Spleen (tissue), 11 donors: ENCODE data around the gene MYO16. TPM values are rescaled to one million over a fixed set of nuclear protein-coding genes. Genes with fewer than 3 reads are reported as not detected.

Source experiments
- DNase-seq: peaks from one replicate; pipeline ENCODE4 v3.0.0-alpha.2; 2020
- H3K27ac ChIP-seq, 8 donors: fragments of 200-600 bp; sonication (generic) in 7 of 8; 1 replicate in 4 of 8; 2 replicates in 4 of 8; pipeline versions ENCODE4 v1.5.0 to v1.8.0; 2016 to 2021; ENCODE audit warnings: inconsistent platforms in 4 of 8, mild to moderate bottlenecking in 4 of 8, moderate library complexity in 1 of 8
- H3K27me3 ChIP-seq, 7 donors: fragments of 200-600 bp; sonication (generic) in 6 of 7; replicated peaks in 1 of 7; 1 replicate in 4 of 7; 2 replicates in 3 of 7; pipeline versions ENCODE4 v1.5.0 to v1.8.0; 2016 to 2021; ENCODE audit warnings: inconsistent platforms in 3 of 7, mild to moderate bottlenecking in 1 of 7
- H3K36me3 ChIP-seq, 6 donors: fragments of 200-600 bp; sonication (generic) in 5 of 6; 1 replicate in 4 of 6; 2 replicates in 2 of 6; pipeline versions ENCODE4 v1.5.0 to v1.8.0; 2016 to 2021; ENCODE audit warnings: inconsistent platforms in 2 of 6
- H3K4me1 ChIP-seq, 6 donors: fragments of 200-600 bp; sonication (generic) in 5 of 6; 1 replicate in 3 of 6; 2 replicates in 3 of 6; pipeline versions ENCODE4 v1.5.0 to v1.8.0; 2016 to 2021; ENCODE audit warnings: inconsistent platforms in 3 of 6
- H3K4me3 ChIP-seq, 8 donors: fragments of 200-600 bp; sonication (generic) in 7 of 8; 1 replicate in 4 of 8; 2 replicates in 4 of 8; pipeline versions ENCODE4 v1.5.0 to v1.8.0; 2016 to 2021; ENCODE audit warnings: inconsistent platforms in 4 of 8, mild to moderate bottlenecking in 4 of 8, moderate library complexity in 2 of 8
- H3K9me3 ChIP-seq, 8 donors: fragments of 200-600 bp; sonication (generic) in 7 of 8; 1 replicate in 4 of 8; 2 replicates in 4 of 8; pipeline versions ENCODE4 v1.5.0 to v1.8.0; 2016 to 2021; ENCODE audit warnings: inconsistent platforms in 4 of 8
- POLR2A ChIP-seq, 3 donors: fragments of 450-650 bp; IDR thresholded peaks; one replicate each; pipeline ENCODE4 v1.5.1; 2017; ENCODE audit warnings: antibody characterized with exemption in 3 of 3, mild to moderate bottlenecking in 1 of 3
- POLR2AphosphoS5 ChIP-seq, 3 donors: sonication (generic); formaldehyde crosslinking; IDR thresholded peaks; one replicate each; pipeline ENCODE4 v1.5.1; 2017; ENCODE audit warnings: antibody characterized with exemption in 3 of 3
- WGBS, 5 donors: extraction: QIAGEN DNeasy Blood & Tissue Kit in 3 of 5; methylation state at CpG; one replicate each; pipeline versions ENCODE4 v1.1.5 to v1.1.7; 2013 to 2018; 5-methylcytosine and 5-hydroxymethylcytosine counted together
- intact Hi-C: fragments of 100-400 bp; cut with DNase I; formaldehyde crosslinking; loops from one replicate; pipeline ENCODE4 v1.15.0; 2023; ENCODE audit warnings: low total_unique reads
- polyA plus RNA-seq, 3 donors: library from polyadenylated mRNA; stranded (reverse); fragments of 200-250 nt; gene quantifications; one replicate each; pipeline ENCODE4 v1.2.1, GENCODE V29; 2013
- total RNA-seq, 7 donors: library from RNA; depleted of rRNA in 3 of 7; stranded (reverse); fragments of >200 nt in 3 of 7; fragmentation: NEBNext Ultra II Directional in 4 of 7; extraction: Animal tissue kit (Norgen Biotek cat#: 25700) in 4 of 7; gene quantifications; one replicate each; pipeline versions ENCODE4 v1.1.0 to v1.2.1, GENCODE V29; 2016 to 2021
- TF ChIP-seq, protein P1 (sequence below), 11 experiments: fragments of 200-600 bp in 7 of 11; fragments of 450-650 bp in 4 of 11; sonication (generic) in 4 of 11; IDR thresholded peaks in 8 of 11; conservative IDR thresholded peaks in 3 of 11; 1 replicate in 7 of 11; 2 replicates in 4 of 11; pipeline versions ENCODE4 v1.4.0 to v1.8.0; 2016 to 2021; ENCODE audit warnings: antibody characterized with exemption in 11 of 11, inconsistent platforms in 4 of 11, mild to moderate bottlenecking in 1 of 11
- donor health status: healthy with polysubstance abuse.
- donor health status: DM: no; HTN: no; CAD: no; lungs with moderate emphysema.
- donor health status: DM: no; HTN: no; CAD: no.
- donor health status: Bipolar disorder and iron deficiency.
- donor health status: healthy.
- donor health status: DM: no; HTN: no; CAD: no.
- donor health status: DM: yes; HTN: yes; CAD: no.

MYO16 gene
- total and polyA plus RNA-seq, 10 donors = 0.03 to 0.51 (median 0.26) TPM; not detected in 1

- Histone ChIP-seq H3K4me3 (no peak overlapping the region), H3K36me3 (no peaks in the 10 kb centered on the region), H3K4me1 (no peaks in the 10 kb centered on the region), H3K27me3 (peaks cover 0 to 6% (median 0%) of the 10 kb centered on the region in 7 donors), H3K9me3 (no peaks in the 10 kb centered on the region), H3K27ac (no peak overlapping the region)
- TF ChIP-seq, protein P1, sequence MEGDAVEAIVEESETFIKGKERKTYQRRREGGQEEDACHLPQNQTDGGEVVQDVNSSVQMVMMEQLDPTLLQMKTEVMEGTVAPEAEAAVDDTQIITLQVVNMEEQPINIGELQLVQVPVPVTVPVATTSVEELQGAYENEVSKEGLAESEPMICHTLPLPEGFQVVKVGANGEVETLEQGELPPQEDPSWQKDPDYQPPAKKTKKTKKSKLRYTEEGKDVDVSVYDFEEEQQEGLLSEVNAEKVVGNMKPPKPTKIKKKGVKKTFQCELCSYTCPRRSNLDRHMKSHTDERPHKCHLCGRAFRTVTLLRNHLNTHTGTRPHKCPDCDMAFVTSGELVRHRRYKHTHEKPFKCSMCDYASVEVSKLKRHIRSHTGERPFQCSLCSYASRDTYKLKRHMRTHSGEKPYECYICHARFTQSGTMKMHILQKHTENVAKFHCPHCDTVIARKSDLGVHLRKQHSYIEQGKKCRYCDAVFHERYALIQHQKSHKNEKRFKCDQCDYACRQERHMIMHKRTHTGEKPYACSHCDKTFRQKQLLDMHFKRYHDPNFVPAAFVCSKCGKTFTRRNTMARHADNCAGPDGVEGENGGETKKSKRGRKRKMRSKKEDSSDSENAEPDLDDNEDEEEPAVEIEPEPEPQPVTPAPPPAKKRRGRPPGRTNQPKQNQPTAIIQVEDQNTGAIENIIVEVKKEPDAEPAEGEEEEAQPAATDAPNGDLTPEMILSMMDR (IDR thresholded peaks at IDR 0.05 in 8 of 11, conservative IDR thresholded peaks at IDR 0.05 in 3 of 11) = no peak
- TF ChIP-seq POLR2AphosphoS5 (IDR thresholded peaks at IDR 0.05) (no peak), POLR2A (IDR thresholded peaks at IDR 0.05) (no peak)
- WGBS, 5 donors = 81 to 90% (median 84%) methylated on average over 5 of the region's 5 CpGs
- DNase-seq = no peak
- intact Hi-C loops = no loop called here
These were observed 294.7 kb downstream of the MYO16 start for GRCh38 chr13:108924134-108924533.

DNA sequence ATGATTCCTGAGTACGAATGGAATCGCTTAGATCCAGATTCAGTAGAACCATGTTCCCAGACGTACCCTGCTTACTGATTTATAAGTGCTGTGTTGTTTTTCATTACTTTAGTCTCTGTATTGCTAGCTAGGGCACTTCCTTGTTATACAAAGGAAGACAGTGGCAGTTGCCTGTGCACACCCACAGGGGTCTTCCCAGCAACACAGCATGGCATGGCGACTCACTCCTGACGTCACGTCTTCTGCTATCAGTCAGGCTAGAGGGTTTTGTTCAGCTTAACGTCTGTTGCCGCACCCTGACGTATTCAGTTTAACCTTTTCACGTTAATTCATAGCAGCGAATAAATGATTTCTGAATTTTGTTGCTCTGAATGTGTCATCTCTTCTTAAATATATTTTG is 295.1 kb downstream of the MYO16 start:
- H3K27ac ChIP-seq = no peak overlapping the region
- H3K4me1 ChIP-seq = no peaks in the 10 kb centered on the region
- 90 to 94% (median 93%) methylated on average over 11 of the region's 11 CpGs for WGBS, 5 donors
- peaks cover 0 to 6% (median 0%) of the 10 kb centered on the region in 7 donors for H3K27me3 ChIP-seq
- H3K4me3 ChIP-seq = no peak overlapping the region
- intact Hi-C loops = no loop called here
- no peaks in the 10 kb centered on the region for H3K36me3 ChIP-seq
- H3K9me3 ChIP-seq = no peaks in the 10 kb centered on the region
- no peak for DNase-seq
- no peak for TF ChIP-seq POLR2A (IDR thresholded peaks at IDR 0.05)
- TF ChIP-seq POLR2AphosphoS5 (IDR thresholded peaks at IDR 0.05) = no peak
- TF ChIP-seq, protein P1 (IDR thresholded peaks at IDR 0.05 in 8 of 11, conservative IDR thresholded peaks at IDR 0.05 in 3 of 11) = no peak

DNA sequence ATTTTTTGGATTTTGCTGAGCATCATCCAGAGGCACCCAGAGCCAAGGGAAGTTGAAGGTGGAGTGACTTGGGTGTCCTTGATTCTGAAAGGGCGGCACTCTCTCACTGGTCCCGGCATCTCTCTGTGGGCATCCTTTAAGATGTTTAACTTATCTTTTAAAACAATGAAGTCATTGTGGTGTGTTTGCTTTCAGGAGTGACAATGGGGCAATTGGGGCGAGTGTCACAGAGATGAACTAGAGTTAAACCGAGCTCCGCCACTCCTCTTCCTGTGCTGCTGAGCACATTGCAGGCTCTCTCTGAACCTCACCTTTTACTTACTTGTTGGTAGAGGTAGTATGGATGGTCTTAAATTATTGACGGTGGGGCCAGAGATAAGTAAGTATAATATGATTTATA is 295.7 kb downstream of the MYO16 start:
- TF ChIP-seq, protein P1 (IDR thresholded peaks at IDR 0.05 in 8 of 11, conservative IDR thresholded peaks at IDR 0.05 in 3 of 11) = no peak
- no peak for TF ChIP-seq POLR2A (IDR thresholded peaks at IDR 0.05)
- no peak for TF ChIP-seq POLR2AphosphoS5 (IDR thresholded peaks at IDR 0.05)

DNA sequence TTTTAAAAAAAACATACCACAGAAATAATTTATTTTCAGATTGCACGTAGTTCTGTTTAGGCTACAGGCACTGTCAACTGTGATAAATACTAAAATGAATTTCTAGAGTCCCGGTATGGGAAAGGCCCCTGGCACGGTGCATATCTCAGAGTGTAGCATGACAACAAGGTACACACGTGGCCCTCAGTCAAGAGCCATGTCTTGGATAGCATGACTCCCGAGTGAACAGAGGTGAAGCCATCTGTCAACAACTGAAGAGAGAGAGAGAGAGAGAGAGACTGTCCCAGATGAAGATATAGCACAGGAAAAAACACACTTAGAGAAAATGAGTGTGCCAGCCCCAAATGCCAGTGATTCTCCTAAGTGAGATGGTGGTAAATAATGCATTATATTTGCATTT is 297.5 kb downstream of the MYO16 start:
- Histone ChIP-seq H3K27me3 (peaks cover 0 to 6% (median 0%) of the 10 kb centered on the region in 7 donors), H3K4me3 (no peak overlapping the region), H3K27ac (no peak overlapping the region), H3K4me1 (no peaks in the 10 kb centered on the region), H3K9me3 (no peaks in the 10 kb centered on the region), H3K36me3 (no peaks in the 10 kb centered on the region)
- DNase-seq = no peak
- no peak for TF ChIP-seq POLR2AphosphoS5 (IDR thresholded peaks at IDR 0.05)
- intact Hi-C loops = no loop called here
- WGBS, 5 donors = 50 to 84% (median 73%) methylated on average over 5 of the region's 5 CpGs

More for the DNA sequence above, 295.7 kb downstream of the MYO16 start:
- H3K4me3 ChIP-seq = no peak overlapping the region
- H3K9me3 ChIP-seq = no peaks in the 10 kb centered on the region
- no peak overlapping the region for H3K27ac ChIP-seq
- WGBS, 5 donors = 87 to 94% (median 92%) methylated on average over 6 of the region's 6 CpGs
- intact Hi-C loops = no loop called here
- H3K36me3 ChIP-seq = no peaks in the 10 kb centered on the region
- peaks cover 0 to 6% (median 0%) of the 10 kb centered on the region in 7 donors for H3K27me3 ChIP-seq
- DNase-seq = no peak
- H3K4me1 ChIP-seq = no peaks in the 10 kb centered on the region

DNA sequence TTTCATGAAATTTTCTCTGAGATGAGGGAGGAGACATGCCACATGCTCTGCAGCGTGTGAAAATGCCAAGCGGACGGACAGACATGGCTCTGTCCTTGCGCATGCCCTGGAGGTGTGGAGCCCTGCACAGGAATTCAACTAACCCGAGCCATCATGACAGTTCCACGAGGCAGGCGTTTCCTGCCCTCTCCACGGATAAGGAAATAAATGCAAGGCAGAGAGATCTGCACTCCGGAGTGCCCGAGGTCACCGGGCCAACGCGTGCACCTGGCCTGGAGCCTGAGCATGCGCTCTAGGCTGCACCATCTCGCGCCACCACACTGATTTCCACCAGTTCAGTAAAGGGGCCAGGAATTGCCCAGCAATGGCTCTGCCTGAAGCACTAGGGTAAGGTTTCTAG is 298.2 kb downstream of the MYO16 start:
- intact Hi-C loops = no loop called here
- Histone ChIP-seq H3K9me3 (no peaks in the 10 kb centered on the region), H3K27ac (no peak overlapping the region), H3K27me3 (peaks cover 0 to 6% (median 0%) of the 10 kb centered on the region in 7 donors), H3K4me3 (no peak overlapping the region), H3K36me3 (no peaks in the 10 kb centered on the region), H3K4me1 (no peaks in the 10 kb centered on the region)
- 76 to 89% (median 81%) methylated on average over 16 of the region's 16 CpGs for WGBS, 5 donors
- no peak for DNase-seq
- TF ChIP-seq POLR2AphosphoS5 (IDR thresholded peaks at IDR 0.05) (no peak), POLR2A (IDR thresholded peaks at IDR 0.05) (no peak)
- TF ChIP-seq, protein P1 (IDR thresholded peaks at IDR 0.05 in 8 of 11, conservative IDR thresholded peaks at IDR 0.05 in 3 of 11) = no peak
